Endothelial cell (in vitro differentiated cells): ENCODE data around the gene RTN4R. TPM values are rescaled to one million over a fixed set of nuclear protein-coding genes. Genes with fewer than 3 reads are reported as not detected.

Source experiments
- DNase-seq: peaks from one replicate; pipeline ENCODE4 v3.0.0; 2021; ENCODE audit warnings: low spot score
- H3K27ac Mint-ChIP-seq: one replicate; pipeline ENCODE4 v1.8.0; 2021; ENCODE audit warnings: mixed read lengths, inconsistent platforms; ENCODE audit not compliant: unreplicated experiment
- H3K27me3 Mint-ChIP-seq: one replicate; pipeline ENCODE4 v1.8.0; 2021; ENCODE audit warnings: mild to moderate bottlenecking, moderate library complexity, mixed read lengths, inconsistent platforms; ENCODE audit not compliant: unreplicated experiment
- H3K36me3 Mint-ChIP-seq: one replicate; pipeline ENCODE4 v1.8.0; 2021; ENCODE audit warnings: mild to moderate bottlenecking, low read depth, mixed read lengths, inconsistent platforms; ENCODE audit not compliant: unreplicated experiment
- H3K4me1 Mint-ChIP-seq: one replicate; pipeline ENCODE4 v1.8.0; 2021; ENCODE audit warnings: mild to moderate bottlenecking, mixed read lengths, inconsistent platforms; ENCODE audit not compliant: unreplicated experiment
- H3K4me3 Mint-ChIP-seq: one replicate; pipeline ENCODE4 v1.8.0; 2021; ENCODE audit warnings: mild to moderate bottlenecking, mixed read lengths, inconsistent platforms; ENCODE audit not compliant: unreplicated experiment
- H3K9me3 Mint-ChIP-seq: one replicate; pipeline ENCODE4 v1.8.0; 2021; ENCODE audit warnings: mixed read lengths, inconsistent platforms; ENCODE audit not compliant: unreplicated experiment
- CTCF ChIP-seq: fragments of 200-600 bp; sonication (generic); IDR thresholded peaks from one replicate; pipeline ENCODE4 v1.5.0; 2021; ENCODE audit warnings: antibody characterized with exemption; ENCODE audit not compliant: unreplicated experiment
- total RNA-seq: library from RNA; stranded (reverse); fragmentation: NEBNext Ultra II Directional; extraction: Animal tissue kit (Norgen Biotek cat#: 25700); gene quantifications from one replicate; pipeline ENCODE4 v1.2.1, GENCODE V29; 2021; ENCODE audit not compliant: unreplicated experiment

RTN4R gene
- total RNA-seq, 1 donor from 2014 or later: 19.0 TPM

- H3K4me1 Mint-ChIP-seq: peaks cover 3% of the 10 kb centered on the region
- no peak for DNase-seq
- TF ChIP-seq CTCF: no peak
- no peaks in the 10 kb centered on the region for H3K36me3 Mint-ChIP-seq
- H3K9me3 Mint-ChIP-seq: no peaks in the 10 kb centered on the region
- no peaks in the 10 kb centered on the region for H3K27me3 Mint-ChIP-seq
- no peak overlapping the region for H3K4me3 Mint-ChIP-seq
- no peak overlapping the region for H3K27ac Mint-ChIP-seq
These were observed 70.6 kb downstream of the RTN4R start for GRCh38 chr22:20197407-20198030.

DNA sequence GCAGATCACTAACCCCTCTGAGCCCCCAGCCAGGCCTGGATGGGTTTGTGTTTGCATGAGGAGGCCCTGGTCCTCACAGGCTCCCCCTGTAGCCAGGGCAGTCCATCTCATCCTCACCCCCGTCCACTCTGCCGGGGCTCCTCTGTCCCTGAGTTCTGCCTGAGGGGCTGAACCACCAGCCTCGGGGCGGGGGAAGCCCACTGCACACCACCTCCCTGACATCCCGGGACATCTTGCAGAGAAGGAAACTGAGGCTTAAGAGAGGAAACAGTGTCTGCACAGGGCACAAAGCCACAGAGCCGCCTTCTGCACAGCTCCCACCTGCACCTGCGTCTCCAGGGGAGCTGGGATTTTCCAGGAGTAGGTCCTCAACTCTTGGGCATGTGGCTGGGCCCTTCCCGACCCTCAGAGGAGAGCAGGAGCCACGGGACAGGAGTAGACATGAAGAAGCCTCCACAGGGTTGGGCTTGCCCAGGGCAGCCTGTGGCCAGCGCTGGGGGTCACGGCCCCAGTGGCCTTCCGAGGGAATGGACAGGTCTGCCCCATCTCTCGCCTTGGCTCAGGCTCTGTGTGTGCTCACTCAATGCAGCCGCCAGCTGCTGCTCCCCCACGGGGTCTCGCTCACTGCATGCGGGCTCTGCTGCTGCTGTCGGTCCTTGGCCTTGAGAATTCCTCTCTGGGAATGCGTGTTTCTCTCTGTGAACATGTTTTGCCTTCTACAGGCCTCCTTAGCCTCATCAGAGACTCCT is 71.8 kb downstream of the RTN4R start:
- H3K27me3 Mint-ChIP-seq: no peaks in the 10 kb centered on the region
- no peak for DNase-seq
- no peak overlapping the region for H3K4me3 Mint-ChIP-seq
- H3K4me1 Mint-ChIP-seq: no peaks in the 10 kb centered on the region
- no peak overlapping the region for H3K27ac Mint-ChIP-seq
- no peaks in the 10 kb centered on the region for H3K36me3 Mint-ChIP-seq
- no peaks in the 10 kb centered on the region for H3K9me3 Mint-ChIP-seq
- no peak for TF ChIP-seq CTCF

- peaks cover under 1% of the 10 kb centered on the region for H3K4me1 Mint-ChIP-seq
- TF ChIP-seq CTCF: no peak
- H3K36me3 Mint-ChIP-seq: no peaks in the 10 kb centered on the region
- no peak overlapping the region for H3K27ac Mint-ChIP-seq
- H3K27me3 Mint-ChIP-seq: no peaks in the 10 kb centered on the region
- H3K9me3 Mint-ChIP-seq: no peaks in the 10 kb centered on the region
- no peak for DNase-seq
- no peak overlapping the region for H3K4me3 Mint-ChIP-seq
These were observed 73.2 kb downstream of the RTN4R start for GRCh38 chr22:20194681-20195593.

GRCh38 chr22:20193761-20194494 is 74.2 kb downstream of the RTN4R start:
- H3K27me3 Mint-ChIP-seq: peaks cover 4% of the 10 kb centered on the region
- no peaks in the 10 kb centered on the region for H3K9me3 Mint-ChIP-seq
- H3K36me3 Mint-ChIP-seq: no peaks in the 10 kb centered on the region
- no peak for TF ChIP-seq CTCF
- no peak overlapping the region for H3K27ac Mint-ChIP-seq
- H3K4me1 Mint-ChIP-seq: peaks cover 5% of the 10 kb centered on the region
- H3K4me3 Mint-ChIP-seq: no peak overlapping the region
- no peak for DNase-seq
